NOMO-1 treated with DMSO at 0.1 percent for 48 hours (cell line): ENCODE data around the gene NCKAP5.
"Not testable (repeated sequence)": the region's sequence is repeated elsewhere in the genome, so short reads cannot be mapped to it uniquely, and the experiment has no call there.

Experiments
- DNase-seq: peaks from one replicate; lab custom pipeline; 2025; ENCODE audit not compliant: unreplicated experiment; lab: John Stamatoyannopoulos, UW

Gene NCKAP5

GRCh38 chr2:133240491-133241223 is 327.6 kb downstream of the NCKAP5 start:
- DNase-seq: no peak

GRCh38 chr2:133235968-133236367 is 332.3 kb downstream of the NCKAP5 start:
- DNase-seq: no peak

GRCh38 chr2:133232556-133232955 is 335.7 kb downstream of the NCKAP5 start:
- DNase-seq: no peak

GRCh38 chr2:133231264-133231663 is 337.0 kb downstream of the NCKAP5 start:
- no peak for DNase-seq

- no peak for DNase-seq
Measured at GRCh38 chr2:133229974-133230373, 338.3 kb downstream of the NCKAP5 start.

GRCh38 chr2:133223226-133223625 is 345.0 kb downstream of the NCKAP5 start:
- DNase-seq: no peak

GRCh38 chr2:133221398-133221797 is 346.9 kb downstream of the NCKAP5 start:
- DNase-seq: no peak

- DNase-seq: no peak
Measured at GRCh38 chr2:133218204-133218603, 350.1 kb downstream of the NCKAP5 start.

GRCh38 chr2:133215477-133215876 is 352.8 kb downstream of the NCKAP5 start:
- DNase-seq: no peak

- DNase-seq: no peak
Measured at GRCh38 chr2:133213651-133214050, 354.6 kb downstream of the NCKAP5 start.

GRCh38 chr2:133209325-133209724 is 358.9 kb downstream of the NCKAP5 start:
- DNase-seq: no peak

GRCh38 chr2:133206666-133207065 is 361.6 kb downstream of the NCKAP5 start:
- DNase-seq: not testable (repeated sequence)

GRCh38 chr2:133204421-133204820 is 363.8 kb downstream of the NCKAP5 start:
- no peak for DNase-seq

- DNase-seq: no peak
Measured at GRCh38 chr2:133200684-133201421, 367.4 kb downstream of the NCKAP5 start.

GRCh38 chr2:133198678-133199077 is 369.6 kb downstream of the NCKAP5 start:
- DNase-seq: no peak

GRCh38 chr2:133197156-133197555 is 371.1 kb downstream of the NCKAP5 start:
- no peak for DNase-seq

- DNase-seq: no peak
Measured at GRCh38 chr2:133194777-133195335, 373.4 kb downstream of the NCKAP5 start.

- no peak for DNase-seq
Measured at GRCh38 chr2:133194362-133194655, 374.0 kb downstream of the NCKAP5 start.

GRCh38 chr2:133193544-133194361 is 374.5 kb downstream of the NCKAP5 start:
- DNase-seq: no peak

- DNase-seq: no peak
Measured at GRCh38 chr2:133192028-133192427, 376.2 kb downstream of the NCKAP5 start.

GRCh38 chr2:133177196-133177595 is 391.1 kb downstream of the NCKAP5 start:
- no peak for DNase-seq

- DNase-seq: no peak
Measured at GRCh38 chr2:133175926-133176325, 392.3 kb downstream of the NCKAP5 start.
